GM13976 (cell line): ENCODE results near the gene VSIG2.
"Not testable (repeated sequence)": the region's sequence is repeated elsewhere in the genome, so short reads cannot be mapped to it uniquely, and the experiment has no call there.

Experiments
- DNase-seq: peaks from one replicate; pipeline ENCODE4 v3.0.0; 2012; ENCODE audit warnings: low spot score
- in situ Hi-C: fragments of 300-500 bp; cut with MboI; formaldehyde crosslinking; loops from one replicate; pipeline ENCODE4 v1.12.0; 2022; ENCODE audit warnings: low sequenced_read_pairs, mixed read lengths, inconsistent platforms; ENCODE audit not compliant: unreplicated experiment
- TF ChIP-seq, protein P1 (sequence below): IDR thresholded peaks from 2 replicates; pipeline ENCODE4 v1.5.1; 2012; ENCODE audit warnings: borderline replicate concordance, mild to moderate bottlenecking; ENCODE audit not compliant: insufficient read depth; ENCODE audit errors: extremely low read depth, missing control alignments, control extremely low read depth

VSIG2 gene

DNA sequence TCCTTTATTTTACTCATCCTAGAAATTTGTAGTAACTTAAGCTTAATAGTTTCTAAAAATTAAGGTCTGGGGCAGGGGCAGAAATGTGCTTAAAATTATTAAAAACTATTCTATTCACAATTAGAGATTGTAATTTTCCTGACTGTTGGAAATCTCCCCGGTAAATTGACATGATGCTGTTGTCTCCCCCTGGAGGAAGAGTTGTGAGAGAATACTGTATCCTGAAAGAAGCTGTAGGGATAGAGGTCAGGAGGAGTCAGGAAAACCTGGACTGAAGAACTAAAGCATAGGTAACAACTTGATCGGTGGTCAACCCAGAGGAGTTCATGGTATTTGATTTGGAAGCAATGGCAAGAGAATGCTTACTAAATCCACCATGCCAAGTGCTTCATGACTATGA is 26.2 kb upstream of the VSIG2 start:
- in situ Hi-C loops: no loop called here
- TF ChIP-seq, protein P1, sequence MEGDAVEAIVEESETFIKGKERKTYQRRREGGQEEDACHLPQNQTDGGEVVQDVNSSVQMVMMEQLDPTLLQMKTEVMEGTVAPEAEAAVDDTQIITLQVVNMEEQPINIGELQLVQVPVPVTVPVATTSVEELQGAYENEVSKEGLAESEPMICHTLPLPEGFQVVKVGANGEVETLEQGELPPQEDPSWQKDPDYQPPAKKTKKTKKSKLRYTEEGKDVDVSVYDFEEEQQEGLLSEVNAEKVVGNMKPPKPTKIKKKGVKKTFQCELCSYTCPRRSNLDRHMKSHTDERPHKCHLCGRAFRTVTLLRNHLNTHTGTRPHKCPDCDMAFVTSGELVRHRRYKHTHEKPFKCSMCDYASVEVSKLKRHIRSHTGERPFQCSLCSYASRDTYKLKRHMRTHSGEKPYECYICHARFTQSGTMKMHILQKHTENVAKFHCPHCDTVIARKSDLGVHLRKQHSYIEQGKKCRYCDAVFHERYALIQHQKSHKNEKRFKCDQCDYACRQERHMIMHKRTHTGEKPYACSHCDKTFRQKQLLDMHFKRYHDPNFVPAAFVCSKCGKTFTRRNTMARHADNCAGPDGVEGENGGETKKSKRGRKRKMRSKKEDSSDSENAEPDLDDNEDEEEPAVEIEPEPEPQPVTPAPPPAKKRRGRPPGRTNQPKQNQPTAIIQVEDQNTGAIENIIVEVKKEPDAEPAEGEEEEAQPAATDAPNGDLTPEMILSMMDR: no peak
- no peak for DNase-seq

DNA sequence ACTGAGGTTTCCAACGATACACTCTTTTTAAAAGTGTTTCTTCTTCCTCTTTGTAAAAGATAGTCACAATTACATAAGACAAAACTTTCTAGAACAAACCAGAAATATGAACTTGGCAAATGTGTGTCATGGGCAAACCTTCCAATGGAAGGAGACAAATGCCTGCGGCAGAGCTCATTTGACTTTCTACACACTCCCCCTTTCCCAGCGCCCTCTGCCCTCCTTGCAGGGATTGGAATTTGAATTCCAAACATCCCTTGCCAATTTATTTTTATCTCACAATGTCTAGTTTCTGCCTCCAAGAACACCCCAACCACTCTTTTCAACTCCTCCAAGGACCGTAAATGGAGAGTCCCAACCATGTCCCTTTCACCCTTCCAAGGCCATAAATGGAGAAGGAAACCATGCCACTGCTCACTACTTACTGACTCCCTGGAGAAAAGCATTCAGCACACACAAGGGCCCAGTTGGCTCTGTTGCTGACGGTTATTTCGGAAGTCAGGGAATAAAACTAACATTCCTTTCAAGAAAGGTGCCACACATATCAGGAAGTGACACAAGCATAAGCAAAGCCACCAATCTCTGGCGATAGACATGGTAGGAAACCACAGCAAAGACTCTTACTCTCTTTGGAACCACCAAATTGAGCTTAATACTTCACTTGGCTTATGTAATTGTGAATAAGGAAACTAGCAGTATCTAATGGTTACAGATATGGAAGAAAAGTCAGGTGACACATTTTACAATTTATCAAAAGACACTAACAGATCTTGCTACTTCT is 25.0 kb upstream of the VSIG2 start:
- in situ Hi-C loops: no loop called here

DNA sequence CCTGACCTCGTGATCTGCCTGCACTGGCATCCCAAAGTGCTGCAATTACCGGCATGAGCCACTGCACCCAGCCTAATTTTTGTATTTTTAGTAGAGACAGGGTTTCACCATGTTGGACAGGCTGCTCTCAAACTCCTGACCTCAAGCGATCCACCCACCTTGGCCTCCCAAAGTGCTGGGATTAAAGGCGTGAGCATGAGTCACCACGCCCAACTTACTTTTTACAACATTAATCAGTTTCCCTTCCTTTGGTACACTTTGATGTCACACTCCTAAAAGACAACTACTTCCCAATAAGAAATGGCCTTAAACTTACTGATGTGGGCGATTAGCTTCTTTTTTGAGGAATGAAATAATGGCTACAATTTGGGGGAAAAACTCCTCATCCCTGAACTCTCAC is 18.9 kb upstream of the VSIG2 start:
- in situ Hi-C loops: not testable (repeated sequence)

More for the DNA sequence above, 25.0 kb upstream of the VSIG2 start:
- TF ChIP-seq, protein P1: no peak
- no peak for DNase-seq

DNA sequence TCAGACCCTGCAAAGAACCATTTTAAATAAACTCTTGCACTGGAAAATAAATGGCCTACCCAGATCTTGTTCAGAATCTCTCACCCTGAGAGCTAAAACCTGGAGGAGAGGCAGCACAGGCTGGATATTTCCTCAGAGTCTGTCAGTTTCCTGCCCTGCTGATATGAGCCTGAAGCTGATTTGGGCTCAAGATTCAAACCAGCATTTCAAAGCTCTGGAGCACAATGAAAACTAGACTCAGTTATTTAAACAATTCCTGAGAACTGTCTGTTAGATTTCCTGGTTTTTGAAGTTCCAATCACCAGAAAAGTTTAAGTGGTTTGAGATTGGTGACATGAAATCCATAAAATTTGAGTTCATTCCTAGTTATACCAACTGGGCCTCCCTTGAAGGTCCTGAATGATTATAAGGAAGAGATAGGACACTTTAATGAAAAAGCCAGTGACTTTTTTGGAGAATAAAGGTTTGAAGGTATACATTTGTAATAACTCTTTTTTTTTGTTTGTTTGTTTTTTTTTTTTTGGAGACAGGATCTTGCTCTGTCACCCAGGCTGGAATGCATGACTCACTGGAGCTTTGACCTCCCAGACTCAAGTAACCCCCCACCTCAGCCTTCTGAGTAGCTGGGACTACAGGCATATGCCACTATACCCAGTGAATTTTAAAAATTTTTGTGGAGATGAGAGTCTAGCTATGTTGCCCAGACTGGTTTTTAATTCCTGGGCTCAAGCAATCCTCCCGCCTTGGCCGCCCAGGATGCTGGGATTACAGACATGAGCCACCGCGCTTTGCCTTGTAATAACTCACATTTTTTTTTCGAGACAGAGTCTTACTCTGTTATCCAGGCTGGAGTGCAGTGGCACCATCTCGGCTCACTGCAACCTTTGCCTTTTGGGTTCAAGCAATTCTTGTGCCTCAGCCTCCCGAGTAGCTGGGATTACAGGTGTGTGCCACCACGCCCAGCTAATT is 18.0 kb upstream of the VSIG2 start:
- TF ChIP-seq, protein P1: no peak
- no peak for DNase-seq
- in situ Hi-C loops: loop anchor here (10.0 kb wide), 1 partner anchor 95 kb away; the partner anchor contains the start of genes SIAE and SPA17

More for the DNA sequence above, 18.9 kb upstream of the VSIG2 start:
- DNase-seq: not testable (repeated sequence)

DNA sequence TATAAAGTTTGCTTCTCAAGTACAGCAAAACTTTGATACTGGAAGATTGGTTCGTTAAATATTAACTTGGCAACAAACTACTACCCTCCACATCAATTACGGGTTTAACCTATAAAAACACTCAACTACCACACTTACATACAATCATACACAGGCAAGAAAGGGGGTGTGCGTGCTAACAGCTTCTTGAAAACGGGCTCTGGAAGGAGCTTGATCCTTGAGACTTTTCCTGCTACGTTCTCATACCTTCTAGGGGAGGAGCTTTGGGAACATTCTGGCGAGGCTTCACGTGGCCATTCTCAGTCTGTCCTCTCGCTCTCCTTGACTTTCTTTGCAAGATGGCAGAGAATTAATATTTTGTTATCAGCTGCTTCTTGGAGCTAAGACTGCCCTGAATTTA is 16.9 kb upstream of the VSIG2 start:
- TF ChIP-seq, protein P1: no peak
- DNase-seq: no peak
- in situ Hi-C loops: loop anchor here (10.0 kb wide), 1 partner anchor 94 kb away; the partner anchor contains the start of genes SIAE and SPA17

DNA sequence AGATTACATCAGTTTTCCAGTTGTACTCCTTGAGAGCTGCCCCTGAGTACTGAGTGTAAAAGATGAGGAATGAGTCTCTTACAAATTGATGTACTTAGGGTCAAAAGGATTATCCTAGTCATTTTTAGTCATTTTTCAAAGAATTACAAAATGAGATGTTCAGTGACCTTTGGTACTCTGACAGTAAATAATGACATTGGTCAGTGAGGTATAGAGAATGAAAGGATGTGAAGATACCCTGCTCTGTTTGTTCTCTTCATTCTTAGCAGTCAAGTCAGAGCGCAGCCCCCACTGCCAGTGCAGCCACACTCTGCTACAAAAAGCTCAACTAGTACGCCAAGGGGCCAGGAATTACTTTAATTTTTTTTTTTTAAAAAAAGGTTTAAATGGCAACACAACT is 14.1 kb upstream of the VSIG2 start:
- TF ChIP-seq, protein P1: no peak
- in situ Hi-C loops: loop anchor here (10.0 kb wide), 1 partner anchor 91 kb away; the partner anchor contains the start of genes SIAE and SPA17
- no peak for DNase-seq
